HG03045 (cell line): ENCODE results near the gene UGT8.

Experiments
- ATAC-seq: cut with Tn5 transposase; IDR thresholded peaks from one replicate; pipeline ENCODE4 v1.9.1; 2021; ENCODE audit warnings: mild to moderate bottlenecking, moderate library complexity; ENCODE audit not compliant: unreplicated experiment

The UGT8 gene

DNA sequence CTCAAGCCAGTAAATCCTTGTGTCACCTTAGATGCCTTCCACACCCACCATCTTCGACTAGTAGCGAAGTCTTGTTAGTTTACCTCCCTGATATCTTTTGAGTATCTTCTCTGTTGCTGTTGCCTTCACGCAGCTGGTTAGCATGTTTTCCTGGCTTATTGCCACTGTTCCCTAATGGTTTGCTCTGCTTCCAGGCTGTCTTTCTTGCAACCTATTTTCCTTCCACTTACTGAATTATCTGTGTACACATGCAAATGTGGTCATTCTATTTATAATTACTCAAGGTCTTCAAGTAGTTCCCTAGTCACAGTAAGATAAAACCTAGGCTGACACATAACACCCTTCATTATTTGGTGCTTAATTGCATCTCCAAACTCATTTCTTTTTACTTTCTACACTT is 89.5 kb downstream of the UGT8 start:
- no peak for ATAC-seq

DNA sequence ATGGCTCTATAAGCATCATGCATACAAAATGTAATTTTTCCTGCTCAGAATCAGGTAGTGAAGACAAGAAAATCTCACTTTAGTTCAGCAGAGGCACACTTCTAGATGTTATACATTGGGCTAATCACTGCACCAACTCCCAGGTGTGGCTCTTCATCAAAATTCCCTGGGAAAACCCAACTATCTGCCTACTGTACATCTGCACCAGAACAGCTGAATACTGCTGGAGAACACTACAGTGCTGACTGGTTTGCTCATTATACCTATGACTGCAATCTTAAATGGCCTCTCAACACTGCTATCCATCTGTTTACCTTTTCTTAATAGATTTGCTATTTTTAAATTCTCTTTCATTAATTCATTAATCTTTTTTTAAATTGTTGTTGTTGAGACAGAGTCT is 92.0 kb downstream of the UGT8 start:
- no peak for ATAC-seq

GRCh38 chr4:114691865-114692264 is 93.3 kb downstream of the UGT8 start:
- ATAC-seq = peak; percentile 93

GRCh38 chr4:114692958-114693357 is 94.4 kb downstream of the UGT8 start:
- ATAC-seq = no peak

DNA sequence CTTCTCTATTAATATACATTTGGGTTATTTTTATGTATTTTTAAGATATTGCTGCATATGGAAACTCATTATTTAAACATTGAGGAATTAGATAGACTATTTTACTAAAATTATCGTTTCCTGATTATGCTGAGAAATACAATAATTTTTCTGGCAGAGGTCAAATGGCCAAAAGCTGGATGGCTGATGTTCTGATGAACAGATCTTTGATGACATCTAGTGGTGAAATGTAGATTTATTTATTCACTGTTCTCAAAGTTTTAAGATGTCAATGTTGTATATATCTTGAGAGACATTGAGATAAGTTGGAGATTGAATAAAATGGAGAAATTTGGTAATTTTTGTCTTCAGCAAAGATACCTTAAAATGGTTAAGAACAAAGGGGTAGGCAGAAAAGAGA is 96.2 kb downstream of the UGT8 start:
- ATAC-seq = no peak

DNA sequence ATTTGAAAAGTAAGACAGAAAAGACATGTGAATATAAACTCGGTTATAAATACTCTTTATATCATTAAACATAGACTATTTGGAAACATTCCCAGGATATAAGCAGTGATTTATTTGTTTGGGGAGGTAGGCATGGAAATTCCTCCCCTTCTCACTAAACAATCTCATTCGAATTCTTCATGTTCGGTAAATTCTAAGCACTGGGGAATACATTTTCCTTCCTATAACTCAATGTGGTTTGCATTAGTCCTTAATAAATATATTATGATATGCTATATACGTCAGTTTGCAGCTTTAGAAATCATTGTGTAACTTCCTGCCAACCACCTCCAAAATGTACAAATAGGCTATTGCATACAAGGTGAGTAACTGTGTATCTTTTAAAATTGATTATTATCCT is 99.6 kb downstream of the UGT8 start:
- no peak for ATAC-seq

- no peak for ATAC-seq
These were observed 102.9 kb downstream of the UGT8 start for GRCh38 chr4:114701491-114701890.

DNA sequence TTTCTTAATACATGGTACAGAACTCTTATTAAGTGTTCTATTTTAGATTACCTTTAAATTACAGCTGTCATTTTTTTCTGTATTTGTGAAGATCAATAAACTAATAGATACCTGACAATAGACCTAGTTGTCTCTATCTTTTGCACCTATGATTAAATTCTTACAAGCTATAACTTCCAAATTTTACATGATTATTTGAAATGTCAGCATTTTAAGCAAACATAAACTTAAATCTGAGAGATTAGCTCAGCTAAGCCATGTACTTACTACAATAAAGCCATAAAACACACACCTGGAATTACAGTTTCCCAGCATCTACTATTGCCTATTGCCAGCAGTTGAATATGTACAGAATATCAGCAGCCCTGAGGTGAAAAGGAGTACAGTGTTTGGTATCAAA is 118.8 kb downstream of the UGT8 start:
- ATAC-seq = no peak

DNA sequence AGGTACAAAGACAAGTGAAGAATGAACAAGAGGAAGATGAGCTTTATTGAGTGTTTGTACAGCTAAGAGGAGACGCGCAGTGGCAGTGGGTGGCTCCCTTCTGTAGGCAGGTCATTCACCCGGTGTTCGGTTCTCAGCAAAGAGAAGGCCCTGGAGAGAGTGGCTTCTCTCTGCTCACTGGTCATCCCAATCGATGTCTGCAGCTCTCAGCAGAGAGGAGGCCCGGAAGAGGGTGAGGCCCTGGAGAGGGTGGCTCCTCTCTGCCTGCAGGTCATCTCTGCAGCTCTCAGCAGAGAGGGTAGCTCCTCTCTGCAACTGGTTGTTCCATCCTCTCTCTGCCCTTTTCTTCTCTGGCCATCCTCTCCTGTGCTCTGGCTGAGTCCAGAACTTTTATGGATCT is 126.5 kb downstream of the UGT8 start:
- no peak for ATAC-seq

DNA sequence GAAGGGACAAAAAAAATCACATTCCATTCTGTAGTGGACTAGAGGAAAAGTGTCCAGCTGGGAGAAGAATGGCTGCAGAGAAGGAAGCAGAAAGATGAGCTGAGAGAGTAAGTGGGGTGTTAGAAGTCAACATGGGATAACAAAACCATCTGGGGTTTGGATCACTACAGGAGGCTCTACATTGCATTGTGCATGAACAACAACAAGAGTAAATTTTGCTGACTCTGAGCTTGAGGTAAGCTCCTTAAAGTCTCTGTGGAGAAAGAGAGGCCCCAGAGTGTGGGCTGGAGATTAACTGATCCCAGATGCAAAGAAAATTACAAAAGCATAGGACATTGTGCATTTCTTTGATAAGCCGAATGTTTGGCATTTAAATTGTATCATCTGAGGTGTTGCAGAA is 128.9 kb downstream of the UGT8 start:
- no peak for ATAC-seq
